Liver (tissue), 9 donors: ENCODE data around the gene ADARB1. TPM values are rescaled to one million over a fixed set of nuclear protein-coding genes. Genes with fewer than 3 reads are reported as not detected.
A peak's percentile ranks its signal among the peaks of the same experiment; 100 is the strongest.

ENCODE experiments used
- DNase-seq: peaks from one replicate; pipeline ENCODE4 v3.0.0-alpha.2; 2017; ENCODE audit warnings: low spot score
- H3K27ac ChIP-seq, 2 donors: one replicate each; pipeline ENCODE4 v1.7.0; 2013; ENCODE audit warnings: inconsistent platforms in 2 of 2, low read length in 2 of 2, control low read depth in 1 of 2, low read depth in 1 of 2, mild to moderate bottlenecking in 1 of 2
- H3K27me3 ChIP-seq, 4 donors: one replicate each; pipeline versions ENCODE4 v1.6.1 to v1.7.0; 2013; ENCODE audit warnings: low read length in 3 of 4, inconsistent platforms in 1 of 4, mild to moderate bottlenecking in 1 of 4, moderate library complexity in 1 of 4; ENCODE audit not compliant: control insufficient read depth in 4 of 4, insufficient read depth in 4 of 4
- H3K36me3 ChIP-seq, 4 donors: one replicate each; pipeline versions ENCODE4 v1.6.1 to v1.7.0; 2013; ENCODE audit warnings: low read length in 3 of 4, mild to moderate bottlenecking in 3 of 4, low read depth in 1 of 4, moderate library complexity in 1 of 4; ENCODE audit not compliant: control insufficient read depth in 4 of 4, insufficient read depth in 3 of 4
- H3K4me1 ChIP-seq, 4 donors: one replicate each; pipeline versions ENCODE4 v1.6.1 to v1.7.0; 2013; ENCODE audit warnings: low read length in 3 of 4, mild to moderate bottlenecking in 3 of 4, moderate library complexity in 1 of 4; ENCODE audit not compliant: control insufficient read depth in 4 of 4, insufficient read depth in 4 of 4
- H3K4me3 ChIP-seq, 3 donors: one replicate each; pipeline versions ENCODE4 v1.6.1 to v1.7.0; 2013; ENCODE audit warnings: low read length in 3 of 3, control low read depth in 1 of 3, low read depth in 1 of 3, mild to moderate bottlenecking in 1 of 3
- H3K9ac ChIP-seq, 2 donors: one replicate each; pipeline ENCODE4 v1.7.0; 2013; ENCODE audit warnings: low read length in 2 of 2, mild to moderate bottlenecking in 2 of 2, moderate library complexity in 2 of 2, control low read depth in 1 of 2, low read depth in 1 of 2
- H3K9me3 ChIP-seq, 4 donors: one replicate each; pipeline versions ENCODE4 v1.6.1 to v1.7.0; 2013; ENCODE audit warnings: low read length in 3 of 4; ENCODE audit not compliant: control insufficient read depth in 4 of 4
- ATF3 ChIP-seq: IDR thresholded peaks from 2 replicates; pipeline ENCODE4 v1.6.1; 2016; ENCODE audit warnings: antibody characterized with exemption
- CTCF ChIP-seq: fragments of 150-350 bp; IDR thresholded peaks from 2 replicates; pipeline ENCODE4 v1.5.1; 2017; ENCODE audit warnings: improper control_type of control experiment, low read depth, low read length; ENCODE audit not compliant: missing input control
- EGR1 ChIP-seq, 2 donors: IDR thresholded peaks; 2 replicates each; pipeline ENCODE4 v1.6.1; 2016 to 2018; ENCODE audit warnings: antibody characterized with exemption in 2 of 2, low read depth in 2 of 2
- FOXA1 ChIP-seq: IDR thresholded peaks from 2 replicates; pipeline ENCODE4 v1.6.1; 2016; ENCODE audit warnings: antibody characterized with exemption
- FOXA2 ChIP-seq: IDR thresholded peaks from 2 replicates; pipeline ENCODE4 v1.6.1; 2016; ENCODE audit warnings: antibody characterized with exemption
- GABPA ChIP-seq, 2 donors: IDR thresholded peaks in 1 of 2; conservative IDR thresholded peaks in 1 of 2; 2 replicates each; pipeline ENCODE4 v1.6.1; 2016; ENCODE audit warnings: antibody characterized with exemption in 2 of 2, mild to moderate bottlenecking in 1 of 2, moderate library complexity in 1 of 2
- HNF4G ChIP-seq: IDR thresholded peaks from 2 replicates; pipeline ENCODE4 v1.6.1; 2016; ENCODE audit warnings: antibody characterized with exemption
- JUND ChIP-seq, 2 donors: IDR thresholded peaks; 2 replicates each; pipeline ENCODE4 v1.6.1; 2016; ENCODE audit warnings: antibody characterized with exemption in 2 of 2
- RAD21 ChIP-seq, 2 donors: IDR thresholded peaks; 2 replicates each; pipeline ENCODE4 v1.6.1; 2016; ENCODE audit warnings: antibody characterized with exemption in 2 of 2, mild to moderate bottlenecking in 2 of 2
- REST ChIP-seq: IDR thresholded peaks from 2 replicates; pipeline ENCODE4 v1.6.1; 2016; ENCODE audit warnings: antibody characterized with exemption, mild to moderate bottlenecking
- RXRA ChIP-seq, 2 donors: IDR thresholded peaks; 2 replicates each; pipeline ENCODE4 v1.6.1; 2017 to 2018; ENCODE audit warnings: antibody characterized with exemption in 2 of 2, mild to moderate bottlenecking in 1 of 2
- TAF1 ChIP-seq: conservative IDR thresholded peaks from 2 replicates; pipeline ENCODE4 v1.6.1; 2016; ENCODE audit warnings: antibody characterized with exemption, mild to moderate bottlenecking
- YY1 ChIP-seq: IDR thresholded peaks from 2 replicates; pipeline ENCODE4 v1.6.1; 2016; ENCODE audit warnings: antibody characterized with exemption, mild to moderate bottlenecking
- WGBS: extraction: QIAGEN DNeasy Blood & Tissue Kit; methylation state at CpG from one replicate; pipeline ENCODE4 v1.1.7; 2013; 5-methylcytosine and 5-hydroxymethylcytosine counted together
- polyA plus RNA-seq, 2 donors: library from polyadenylated mRNA; stranded (reverse) in 1 of 2; unstranded in 1 of 2; fragments of 200-250 nt in 1 of 2; fragments of >200 nt in 1 of 2; fragmentation: Nextera tagmentation in 1 of 2; extraction: Ambion mirVana in 1 of 2; gene quantifications; one replicate each; pipeline versions ENCODE4 v1.2.1 to v1.2.3, GENCODE V29; 2013 to 2015
- total RNA-seq, 2 donors: library from RNA; depleted of rRNA; stranded (reverse); fragments of >200 nt; gene quantifications; one replicate each; pipeline ENCODE4 v1.2.3, GENCODE V29; 2014
- TF ChIP-seq, protein P1 (sequence below): IDR thresholded peaks from 2 replicates; pipeline ENCODE4 v1.6.1; 2016; ENCODE audit warnings: antibody characterized with exemption
- donor health status: healthy.
- donor health status: healthy.
- donor health status: healthy.
- donor health status: healthy.
- donor health status: healthy.

The ADARB1 gene
- total and polyA plus RNA-seq, 4 donors = 1.6 to 7.8 (median 2.9) TPM

GRCh38 chr21:45148316-45148990 lies 74.1 kb downstream of the ADARB1 start:
- DNase-seq = peak; percentile 23
- H3K4me1 ChIP-seq = no peaks in the 10 kb centered on the region
- H3K27ac ChIP-seq = no peak overlapping the region
- H3K9me3 ChIP-seq = no peaks in the 10 kb centered on the region
- H3K9ac ChIP-seq = no peak overlapping the region
- no peak for TF ChIP-seq HNF4G
- TF ChIP-seq TAF1 = no peak
- no peak for TF ChIP-seq RXRA (IDR thresholded peaks at IDR 0.05)
- TF ChIP-seq JUND (IDR thresholded peaks at IDR 0.05) = no peak
- TF ChIP-seq RAD21 (IDR thresholded peaks at IDR 0.05) = no peak
- TF ChIP-seq, protein P1, sequence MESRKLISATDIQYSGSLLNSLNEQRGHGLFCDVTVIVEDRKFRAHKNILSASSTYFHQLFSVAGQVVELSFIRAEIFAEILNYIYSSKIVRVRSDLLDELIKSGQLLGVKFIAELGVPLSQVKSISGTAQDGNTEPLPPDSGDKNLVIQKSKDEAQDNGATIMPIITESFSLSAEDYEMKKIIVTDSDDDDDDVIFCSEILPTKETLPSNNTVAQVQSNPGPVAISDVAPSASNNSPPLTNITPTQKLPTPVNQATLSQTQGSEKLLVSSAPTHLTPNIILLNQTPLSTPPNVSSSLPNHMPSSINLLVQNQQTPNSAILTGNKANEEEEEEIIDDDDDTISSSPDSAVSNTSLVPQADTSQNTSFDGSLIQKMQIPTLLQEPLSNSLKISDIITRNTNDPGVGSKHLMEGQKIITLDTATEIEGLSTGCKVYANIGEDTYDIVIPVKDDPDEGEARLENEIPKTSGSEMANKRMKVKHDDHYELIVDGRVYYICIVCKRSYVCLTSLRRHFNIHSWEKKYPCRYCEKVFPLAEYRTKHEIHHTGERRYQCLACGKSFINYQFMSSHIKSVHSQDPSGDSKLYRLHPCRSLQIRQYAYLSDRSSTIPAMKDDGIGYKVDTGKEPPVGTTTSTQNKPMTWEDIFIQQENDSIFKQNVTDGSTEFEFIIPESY = no peak
- TF ChIP-seq ATF3 = no peak
- 95% methylated on average over 14 of the region's 14 CpGs for WGBS
- H3K4me3 ChIP-seq = no peak overlapping the region
- no peaks in the 10 kb centered on the region for H3K27me3 ChIP-seq
- no peaks in the 10 kb centered on the region for H3K36me3 ChIP-seq

- 92% methylated on average over 5 of the region's 5 CpGs for WGBS
- DNase-seq = peak; percentile 12
- Histone ChIP-seq H3K9me3 (no peaks in the 10 kb centered on the region), H3K9ac (no peak overlapping the region), H3K36me3 (no peaks in the 10 kb centered on the region), H3K27ac (no peak overlapping the region), H3K4me1 (no peaks in the 10 kb centered on the region), H3K4me3 (no peak overlapping the region), H3K27me3 (no peaks in the 10 kb centered on the region)
- no peak for TF ChIP-seq EGR1 (IDR thresholded peaks at IDR 0.05; ENCODE audit: low read depth in 2 of 2)
- no peak for TF ChIP-seq FOXA1
- TF ChIP-seq TAF1 = no peak
- TF ChIP-seq GABPA (IDR thresholded peaks at IDR 0.05 in 1 of 2, conservative IDR thresholded peaks at IDR 0.05 in 1 of 2) = no peak
- no peak for TF ChIP-seq FOXA2
- no peak for TF ChIP-seq REST
- TF ChIP-seq HNF4G = no peak
- no peak for TF ChIP-seq YY1
- TF ChIP-seq CTCF = no peak
- TF ChIP-seq ATF3 = no peak
- no peak for TF ChIP-seq RXRA (IDR thresholded peaks at IDR 0.05)
These were observed 74.6 kb downstream of the ADARB1 start for GRCh38 chr21:45149021-45149420.
